A549 (cell line): Measurements from ENCODE around the gene WSCD2. TPM values are rescaled to one million over a fixed set of nuclear protein-coding genes. Genes with fewer than 3 reads are reported as not detected.

Source experiments
- ATAC-seq, 2 experiments: fragments of 200-7000 bp in 1 of 2; fragments of >200 bp in 1 of 2; cut with Nextera tagmentation in 1 of 2; cut with Tn5 transposase in 1 of 2; 3 replicates each; pipeline versions ENCODE4 v1.8.0 to v1.9.1; 2018 to 2020; ENCODE audit warnings: mild to moderate bottlenecking in 1 of 2, moderate library complexity in 1 of 2
- CTCF ChIA-PET: fragments of 300-600 bp; sonication (Branson Sonifier 250); formaldehyde crosslinking; extraction: SDS; loops from one replicate; lab custom pipeline; 2021; ENCODE audit warnings: antibody characterized with exemption, inconsistent platforms; lab: Yijun Ruan, JAX
- POLR2A ChIA-PET: fragments of 350-600 bp; formaldehyde crosslinking; extraction: SDS; loops from one replicate; lab custom pipeline; 2021; ENCODE audit warnings: antibody characterized with exemption, inconsistent platforms; lab: Yijun Ruan, JAX
- DNase-seq, 2 experiments: peaks; one replicate each; pipeline versions ENCODE4 v3.0.0 to v3.0.0-alpha.2; 2011 to 2016; ENCODE audit warnings: low read depth in 1 of 2, low spot score in 1 of 2
- FAIRE-seq: peaks from 2 replicates; lab custom pipeline; 2011; peaks lifted over from hg19 to GRCh38; lab: Jason Lieb, UNC
- H3K27ac ChIP-seq, 2 experiments: fragments of >200 bp; sonication (Bioruptor Twin); formaldehyde crosslinking; 3 replicates each; pipeline ENCODE4 v1.5.1; 2016 to 2017
- H3K4me1 ChIP-seq: fragments of >200 bp; sonication (Bioruptor Twin); formaldehyde crosslinking; 3 replicates; pipeline ENCODE4 v1.6.1; 2016
- H3K4me2 ChIP-seq: fragments of >200 bp; sonication (Bioruptor Twin); formaldehyde crosslinking; 3 replicates; pipeline ENCODE4 v1.6.1; 2016
- H3K4me3 ChIP-seq: fragments of >200 bp; sonication (Bioruptor Twin); formaldehyde crosslinking; 3 replicates; pipeline ENCODE4 v1.5.1; 2016
- H3K9me3 ChIP-seq: fragments of >200 bp; sonication (Bioruptor Twin); formaldehyde crosslinking; 3 replicates; pipeline ENCODE4 v1.6.1; 2016
- CHD4 ChIP-seq: fragments of 200-600 bp; sonication (generic); IDR thresholded peaks from 2 replicates; pipeline ENCODE4 v1.6.1; 2016; ENCODE audit warnings: antibody characterized with exemption, mild to moderate bottlenecking, borderline replicate concordance
- EHF ChIP-seq: fragments of 250-450 bp; sonication (Bioruptor Pico); IDR thresholded peaks from 2 replicates; pipeline ENCODE4 v1.5.0; 2020; ENCODE audit warnings: mild to moderate bottlenecking
- EHMT2 ChIP-seq: fragments of 200-600 bp; sonication (generic); IDR thresholded peaks from 2 replicates; pipeline ENCODE4 v1.6.1; 2016; ENCODE audit warnings: antibody characterized with exemption, low read depth, mild to moderate bottlenecking, moderate library complexity
- EP300 ChIP-seq, 2 experiments: fragments of >200 bp; sonication (Bioruptor Twin); formaldehyde crosslinking; IDR thresholded peaks; 2 replicates in 1 of 2; 3 replicates in 1 of 2; pipeline ENCODE4 v1.6.1; 2016 to 2017
- FOSL2 ChIP-seq, 2 experiments: fragments of 450-650 bp in 1 of 2; fragments of >200 bp in 1 of 2; sonication (Bioruptor Twin) in 1 of 2; formaldehyde crosslinking; IDR thresholded peaks; 2 replicates each; pipeline versions ENCODE4 v1.5.0 to v1.6.1; 2016 to 2020; ENCODE audit warnings: mild to moderate bottlenecking in 1 of 2, moderate library complexity in 1 of 2
- GATA3 ChIP-seq: IDR thresholded peaks from 2 replicates; pipeline ENCODE4 v1.6.1; 2012; ENCODE audit warnings: borderline replicate concordance
- HDAC2 ChIP-seq: fragments of 200-600 bp; sonication (generic); IDR thresholded peaks from 2 replicates; pipeline ENCODE4 v1.6.1; 2016
- HES2 ChIP-seq: fragments of >200 bp; sonication (Bioruptor Twin); formaldehyde crosslinking; IDR thresholded peaks from 2 replicates; pipeline ENCODE4 v1.6.1; 2016
- HEYL ChIP-seq: fragments of 250-450 bp; sonication (Bioruptor Pico); IDR thresholded peaks from 2 replicates; pipeline ENCODE4 v1.8.0; 2021; ENCODE audit warnings: mild to moderate bottlenecking, moderate library complexity
- HOXA7 ChIP-seq: fragments of 250-450 bp; sonication (Bioruptor Pico); IDR thresholded peaks from 2 replicates; pipeline ENCODE4 v1.5.0; 2020; ENCODE audit warnings: mild to moderate bottlenecking, moderate library complexity
- HOXB5 ChIP-seq: fragments of 250-450 bp; sonication (Bioruptor Pico); IDR thresholded peaks from 2 replicates; pipeline ENCODE4 v1.5.0; 2020; ENCODE audit warnings: mild to moderate bottlenecking, moderate library complexity
- KDM1A ChIP-seq: fragments of 200-600 bp; sonication (generic); IDR thresholded peaks from 2 replicates; pipeline ENCODE4 v1.6.1; 2016; ENCODE audit warnings: low read depth, mild to moderate bottlenecking
- KDM5A ChIP-seq: fragments of 200-600 bp; sonication (generic); IDR thresholded peaks from 2 replicates; pipeline ENCODE4 v1.6.1; 2016; ENCODE audit warnings: antibody characterized with exemption, mild to moderate bottlenecking
- MAZ ChIP-seq: fragments of 150-350 bp; IDR thresholded peaks from 2 replicates; pipeline ENCODE4 v1.6.1; 2014; ENCODE audit warnings: antibody characterized with exemption, low read depth, low read length, borderline replicate concordance
- MYC ChIP-seq: IDR thresholded peaks from 2 replicates; pipeline ENCODE4 v1.6.1; 2012; ENCODE audit warnings: mild to moderate bottlenecking, inconsistent platforms, low read length, improper control_type of control experiment, borderline replicate concordance
- NFE2L2 ChIP-seq: fragments of 150-350 bp; conservative IDR thresholded peaks from 2 replicates; pipeline ENCODE4 v1.6.1; 2014; ENCODE audit warnings: low read length
- PBX3 ChIP-seq: IDR thresholded peaks from 2 replicates; pipeline ENCODE4 v1.6.1; 2012
- PHF8 ChIP-seq: fragments of 200-600 bp; sonication (generic); IDR thresholded peaks from 2 replicates; pipeline ENCODE4 v1.6.1; 2016; ENCODE audit warnings: low read depth, mild to moderate bottlenecking, antibody characterized with exemption, moderate library complexity, borderline replicate concordance
- RFX5 ChIP-seq: fragments of 450-650 bp; IDR thresholded peaks from 2 replicates; pipeline ENCODE4 v1.7.1; 2014; ENCODE audit warnings: antibody characterized with exemption, mild to moderate bottlenecking, moderate library complexity
- RNF2 ChIP-seq: fragments of 200-600 bp; sonication (generic); IDR thresholded peaks from 2 replicates; pipeline ENCODE4 v1.6.1; 2016; ENCODE audit warnings: low read depth, mild to moderate bottlenecking, antibody characterized with exemption, moderate library complexity, borderline replicate concordance
- TP53 ChIP-seq: fragments of 250-450 bp; sonication (Bioruptor Pico); IDR thresholded peaks from 2 replicates; pipeline ENCODE4 v1.5.0; 2021; ENCODE audit warnings: mild to moderate bottlenecking, moderate library complexity
- WGBS: methylation state at CpG from one replicate; pipeline ENCODE4 v1.1.6; 2017; ENCODE audit errors: missing lambda C conversion rate; 5-methylcytosine and 5-hydroxymethylcytosine counted together
- polyA minus RNA-seq: library from RNA; depleted of rRNA, polyadenylated mRNA; stranded (reverse); fragments of >200 nt; gene quantifications from 2 replicates; pipeline ENCODE4 v1.2.3, GENCODE V29; 2011; rRNA and poly(A)+ RNA removed
- polyA plus RNA-seq, 4 experiments: library from polyadenylated mRNA; depleted of rRNA in 3 of 4; stranded (reverse); fragments of >200 nt; fragmentation: RNase III in 1 of 4; extraction: RNeasy Plus Mini Kit Qiagen cat#74134 plus additional on column Dnase treatment in 1 of 4; gene quantifications; 2 replicates in 3 of 4; 3 replicates in 1 of 4; pipeline ENCODE4 v1.2.3, GENCODE V29; 2011 to 2017
- TF ChIP-seq, protein P1 (sequence below): fragments of >200 bp; sonication (Bioruptor Twin); formaldehyde crosslinking; IDR thresholded peaks from 3 replicates; pipeline ENCODE4 v1.5.1; 2016
- TF ChIP-seq, protein P2 (sequence below): IDR thresholded peaks from 2 replicates; pipeline ENCODE4 v1.6.1; 2012; ENCODE audit warnings: low read depth, borderline replicate concordance

WSCD2 gene
- polyA plus RNA-seq (2011; rRNA removed) (not detected in 2 replicates), polyA plus RNA-seq (2017; fragmentation: RNase III; extraction: RNeasy Plus Mini Kit Qiagen cat#74134 plus additional on column Dnase treatment) (not detected in 3 replicates), polyA minus RNA-seq (0.04 TPM in 1 of 2 replicates, not detected in the other)
- polyA plus RNA-seq (2012; cell fraction: cytosol; rRNA removed): not detected in 2 replicates
- polyA plus RNA-seq (2012; cell fraction: nucleus; rRNA removed): not detected in 2 replicates

GRCh38 chr12:108129017-108129812 is at the start of gene WSCD2:
TSS of gene WSCD2 (plus strand) at chr12:108129288. CDS start at chr12:108195833, 66,545 bp downstream.
- Histone ChIP-seq H3K4me3 (peak within 1 kb of the TSS; percentile 43), H3K4me1 (0 out of 3 replicates have a peak, but pooled peaks cover 3% of the 10 kb centered on the region), H3K27ac (no peak within 1 kb of the TSS), H3K4me2 (peak within 1 kb of the TSS; percentile 76), H3K9me3 (no peaks in the 10 kb centered on the region)
- 8% methylated on average over 22 of the region's 74 CpGs for WGBS
- TF ChIP-seq CHD4 (no peak), NFE2L2 (no peak), PBX3 (no peak), PHF8 (no peak), EP300 (IDR thresholded peaks at IDR 0.05) (no peak), HOXB5 (CRISPR knock-in tag) (no peak), HDAC2 (peak; percentile 22; the same call in 1 of the 2 replicates), FOSL2 (IDR thresholded peaks at IDR 0.05) (no peak), FOSL2 (CRISPR knock-in tag; IDR thresholded peaks at IDR 0.05) (no peak), HEYL (CRISPR knock-in tag) (no peak), RFX5 (no peak), KDM1A (0 out of 2 replicates have a peak, but pooled peaks have one; percentile 35), EHF (no peak), KDM5A (no peak), RNF2 (no peak), TP53 (CRISPR knock-in tag) (no peak), GATA3 (no peak), HES2 (no peak), HOXA7 (CRISPR knock-in tag) (no peak), EHMT2 (no peak), MYC (no peak)
- TF ChIP-seq, protein P1, sequence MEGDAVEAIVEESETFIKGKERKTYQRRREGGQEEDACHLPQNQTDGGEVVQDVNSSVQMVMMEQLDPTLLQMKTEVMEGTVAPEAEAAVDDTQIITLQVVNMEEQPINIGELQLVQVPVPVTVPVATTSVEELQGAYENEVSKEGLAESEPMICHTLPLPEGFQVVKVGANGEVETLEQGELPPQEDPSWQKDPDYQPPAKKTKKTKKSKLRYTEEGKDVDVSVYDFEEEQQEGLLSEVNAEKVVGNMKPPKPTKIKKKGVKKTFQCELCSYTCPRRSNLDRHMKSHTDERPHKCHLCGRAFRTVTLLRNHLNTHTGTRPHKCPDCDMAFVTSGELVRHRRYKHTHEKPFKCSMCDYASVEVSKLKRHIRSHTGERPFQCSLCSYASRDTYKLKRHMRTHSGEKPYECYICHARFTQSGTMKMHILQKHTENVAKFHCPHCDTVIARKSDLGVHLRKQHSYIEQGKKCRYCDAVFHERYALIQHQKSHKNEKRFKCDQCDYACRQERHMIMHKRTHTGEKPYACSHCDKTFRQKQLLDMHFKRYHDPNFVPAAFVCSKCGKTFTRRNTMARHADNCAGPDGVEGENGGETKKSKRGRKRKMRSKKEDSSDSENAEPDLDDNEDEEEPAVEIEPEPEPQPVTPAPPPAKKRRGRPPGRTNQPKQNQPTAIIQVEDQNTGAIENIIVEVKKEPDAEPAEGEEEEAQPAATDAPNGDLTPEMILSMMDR: 0 out of 3 replicates have a peak, but pooled peaks have one; percentile 10
- TF ChIP-seq, protein P2, sequence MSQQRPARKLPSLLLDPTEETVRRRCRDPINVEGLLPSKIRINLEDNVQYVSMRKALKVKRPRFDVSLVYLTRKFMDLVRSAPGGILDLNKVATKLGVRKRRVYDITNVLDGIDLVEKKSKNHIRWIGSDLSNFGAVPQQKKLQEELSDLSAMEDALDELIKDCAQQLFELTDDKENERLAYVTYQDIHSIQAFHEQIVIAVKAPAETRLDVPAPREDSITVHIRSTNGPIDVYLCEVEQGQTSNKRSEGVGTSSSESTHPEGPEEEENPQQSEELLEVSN: no peak
- DNase-seq: peak in 1 of 2 experiments; percentile 52
- no peak for FAIRE-seq
- peak; percentile 66 to 79 for ATAC-seq
- ChIA-PET CTCF (interaction anchor here (0.9 kb wide), 1 partner anchor 16 kb away, joined by 3 read pairs; no protein-coding TSS in a partner anchor), POLR2A (no interaction called here)

GRCh38 chr12:108079721-108080120 is 49.4 kb upstream of the WSCD2 start:
- no peaks in the 10 kb centered on the region for H3K4me1 ChIP-seq
- ATAC-seq (no peak), DNase-seq (no peak), FAIRE-seq (no peak)
- H3K27ac ChIP-seq: no peak overlapping the region
- 20% methylated on average over 1 of the region's 1 CpG for WGBS
- TF ChIP-seq MAZ: no peak
- CTCF ChIA-PET: interaction anchor here (0.6 to 1.1 kb wide), 2 partner anchors 162 to 799 kb away, joined by 3 read pairs; no protein-coding TSS in a partner anchor
- H3K9me3 ChIP-seq: no peaks in the 10 kb centered on the region
- H3K4me2 ChIP-seq: no peak overlapping the region
- POLR2A ChIA-PET: no interaction called here
- H3K4me3 ChIP-seq: no peak overlapping the region
